Sigmoid colon (tissue), 4 donors: ENCODE data around the gene ADAMTS12.

Source experiments
- CTCF ChIP-seq, 4 experiments: fragments of 450-650 bp in 3 of 4; fragments of 200-600 bp in 1 of 4; IDR thresholded peaks; one replicate each; pipeline ENCODE4 v1.5.1; 2016 to 2019; ENCODE audit warnings: antibody characterized with exemption in 4 of 4, mild to moderate bottlenecking in 3 of 4, moderate library complexity in 2 of 4
- EP300 ChIP-seq, 4 donors: sonication (generic); formaldehyde crosslinking; IDR thresholded peaks; one replicate each; pipeline ENCODE4 v1.6.1; 2017; ENCODE audit warnings: antibody characterized with exemption in 4 of 4
- POLR2A ChIP-seq, 2 donors: fragments of 450-650 bp; IDR thresholded peaks; one replicate each; pipeline ENCODE4 v1.6.1; 2016; ENCODE audit warnings: antibody characterized with exemption in 2 of 2, mild to moderate bottlenecking in 2 of 2, moderate library complexity in 2 of 2
- POLR2AphosphoS5 ChIP-seq, 4 donors: sonication (generic); formaldehyde crosslinking; IDR thresholded peaks; one replicate each; pipeline ENCODE4 v1.6.1; 2017; ENCODE audit warnings: antibody characterized with exemption in 4 of 4

DNA sequence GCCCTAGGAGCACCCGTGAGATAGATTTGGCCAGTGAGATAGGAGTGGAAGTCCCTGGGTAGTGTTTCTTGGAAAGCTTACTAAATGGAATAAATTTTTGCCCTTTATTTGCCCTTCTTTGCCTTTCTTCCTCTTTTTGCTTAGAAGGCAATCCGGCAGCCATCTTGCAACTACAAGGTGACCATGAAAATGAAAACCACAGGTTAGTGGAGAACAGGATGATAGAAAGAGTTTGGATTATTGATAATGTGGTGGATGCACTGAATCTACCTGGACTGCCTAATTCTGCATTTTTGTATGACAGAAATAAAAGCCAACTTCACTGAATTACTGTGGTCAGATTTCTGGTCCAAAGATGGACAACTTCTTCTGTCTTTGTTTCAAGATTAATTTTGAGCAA is 417.8 kb downstream of the ADAMTS12 start:
- no peak for TF ChIP-seq EP300 (IDR thresholded peaks at IDR 0.05)
- TF ChIP-seq CTCF (IDR thresholded peaks at IDR 0.05), result no peak
- TF ChIP-seq POLR2A (IDR thresholded peaks at IDR 0.05), result no peak
- TF ChIP-seq POLR2AphosphoS5 (IDR thresholded peaks at IDR 0.05), result no peak
